ENCODE measurements around the gene GON4L. TPM values are rescaled to one million over a fixed set of nuclear protein-coding genes. Genes with fewer than 3 reads are reported as not detected.
"Not testable (repeated sequence)": the region's sequence is repeated elsewhere in the genome, so short reads cannot be mapped to it uniquely, and the experiment has no call there.

The GON4L gene
- 78.4 TPM for polyA plus RNA-seq (ENCODE audit: insufficient read length)
- long read RNA-seq, donor 1, partial matches to known transcripts: 0 of 9 reads
- long read RNA-seq, donor 1, other reads (novel, unspliced or antisense): 7 of 9 reads
- long read RNA-seq, donor 2, partial matches to known transcripts: 5 of 6 reads
- long read RNA-seq, donor 2, other reads (novel, unspliced or antisense): 0 of 6 reads
- long read RNA-seq, donor 3, partial matches to known transcripts: 5 of 6 reads
- long read RNA-seq, donor 3, other reads (novel, unspliced or antisense): 0 of 6 reads
- long read RNA-seq, donor 4: 0 reads
- long read RNA-seq, donor 5, partial matches to known transcripts: 0 of 1 reads
- long read RNA-seq, donor 5, other reads (novel, unspliced or antisense): 0 of 1 reads
- long read RNA-seq, donor 6: 0 reads
- long read RNA-seq, donor 7, partial matches to known transcripts: 5 of 8 reads
- long read RNA-seq, donor 7, other reads (novel, unspliced or antisense): 0 of 8 reads
- long read RNA-seq, donor 8: 0 reads

GRCh38 chr1:155856975-155857930, at the start of gene GON4L:
Gene GON4L (minus strand): TSS chr1:155857214. CDS start chr1:155853780, 3,434 bp downstream.
- peak; percentile 92 for DNase-seq

- no peak for DNase-seq
These were observed 47.2 kb upstream of the GON4L start for GRCh38 chr1:155904261-155904660.

GRCh38 chr1:155900161-155900560, 43.1 kb upstream of the GON4L start:
- no peak for DNase-seq

- DNase-seq: no peak
These were observed 42.7 kb upstream of the GON4L start for GRCh38 chr1:155899683-155900082.

GRCh38 chr1:155898888-155899287, 41.9 kb upstream of the GON4L start:
- no peak for DNase-seq

- DNase-seq: no peak
These were observed 40.7 kb upstream of the GON4L start for GRCh38 chr1:155897746-155898145.

- DNase-seq: not testable (repeated sequence)
These were observed 39.5 kb upstream of the GON4L start for GRCh38 chr1:155896476-155896875.

- not testable (repeated sequence) for DNase-seq
These were observed 38.6 kb upstream of the GON4L start for GRCh38 chr1:155895617-155896016.

- DNase-seq: no peak
These were observed 36.6 kb upstream of the GON4L start for GRCh38 chr1:155893389-155894142.

- DNase-seq: no peak
These were observed 35.8 kb upstream of the GON4L start for GRCh38 chr1:155892796-155893195.

- no peak for DNase-seq
These were observed 33.2 kb upstream of the GON4L start for GRCh38 chr1:155890251-155890650.

GRCh38 chr1:155889566-155889965, 32.6 kb upstream of the GON4L start:
- no peak for DNase-seq

GRCh38 chr1:155888481-155888880, 31.5 kb upstream of the GON4L start:
- DNase-seq: no peak

- DNase-seq: no peak
These were observed 28.0 kb upstream of the GON4L start for GRCh38 chr1:155884982-155885381.

GRCh38 chr1:155884031-155884960, 27.3 kb upstream of the GON4L start:
- no peak for DNase-seq

GRCh38 chr1:155882766-155883165, 25.8 kb upstream of the GON4L start:
- DNase-seq: no peak

GRCh38 chr1:155882235-155882634, 25.2 kb upstream of the GON4L start:
- DNase-seq: no peak

- no peak for DNase-seq
These were observed 23.9 kb upstream of the GON4L start for GRCh38 chr1:155880950-155881349.

- no peak for DNase-seq
These were observed 23.2 kb upstream of the GON4L start for GRCh38 chr1:155880251-155880650.

- DNase-seq: no peak
These were observed 20.9 kb upstream of the GON4L start for GRCh38 chr1:155877945-155878344.

- no peak for DNase-seq
These were observed 16.8 kb upstream of the GON4L start for GRCh38 chr1:155873860-155874259.

Data from left kidney (tissue), 8 donors.